M059J (cell line): ENCODE measurements around the gene EPB41L2. TPM values are rescaled to one million over a fixed set of nuclear protein-coding genes. Genes with fewer than 3 reads are reported as not detected.

Experiments used
- DNase-seq: peaks from one replicate; pipeline ENCODE4 v3.0.0-alpha.2; 2012; ENCODE audit warnings: low read depth
- total RNA-seq: library from RNA; depleted of rRNA; stranded (reverse); fragments of >200 nt; shearing (Covaris generic); gene quantifications from 2 replicates; pipeline ENCODE4 v1.2.3, GENCODE V29; 2014

Gene EPB41L2
- total RNA-seq, 1 experiment from 2014 or later: 43.0 TPM

DNA sequence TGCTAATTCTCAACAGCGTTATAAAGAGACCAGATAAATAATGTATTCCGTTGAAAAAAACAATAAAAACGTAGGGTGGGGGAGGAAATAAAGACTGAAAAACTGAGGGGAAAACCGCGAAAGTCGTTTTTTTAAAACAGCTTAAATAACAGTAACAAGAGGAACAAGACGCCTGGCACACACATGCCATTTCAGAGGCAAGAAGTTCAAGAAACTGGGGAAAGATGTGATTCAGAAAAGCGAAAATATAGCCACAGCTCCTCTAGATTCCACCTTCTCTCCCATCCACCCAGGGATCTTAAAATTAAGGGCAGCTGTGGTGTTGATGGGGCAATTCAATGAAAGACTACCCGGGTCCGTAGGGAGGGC is 1.3 kb downstream of the EPB41L2 start:
- DNase-seq: peak; percentile 36

DNA sequence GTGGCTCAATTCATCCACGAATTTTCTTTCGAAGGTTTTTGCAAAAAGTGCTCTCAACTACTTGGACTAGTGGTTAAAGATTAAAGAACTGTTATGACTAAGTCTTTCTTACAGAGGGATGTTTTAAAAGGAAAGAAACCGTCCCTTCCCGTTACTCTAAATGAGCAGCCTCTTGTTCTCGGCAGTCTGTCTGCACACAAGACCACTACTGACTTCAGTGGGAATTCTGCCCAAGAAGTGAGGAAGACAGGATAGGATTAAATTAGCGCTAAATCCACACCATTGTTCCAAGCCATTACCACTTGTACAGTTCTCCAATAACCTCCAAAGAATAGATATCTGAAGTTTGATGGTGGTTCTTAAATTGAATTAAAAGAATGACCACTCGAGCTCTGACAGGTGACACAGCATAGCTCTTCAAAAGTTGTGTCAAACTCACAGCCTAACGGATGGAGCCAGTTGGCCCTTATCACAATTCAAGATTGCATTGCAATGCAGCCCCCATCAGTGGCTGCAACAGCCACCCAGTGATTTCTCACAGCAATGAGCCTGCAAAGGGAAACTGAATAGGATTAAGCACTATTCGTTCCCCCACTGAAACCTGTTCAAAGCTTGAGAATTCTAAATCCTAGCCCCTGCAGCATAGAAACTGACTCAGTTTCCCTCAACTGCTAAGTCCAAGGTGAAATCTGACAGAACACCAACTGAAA is 1.8 kb downstream of the EPB41L2 start:
- peak; percentile 63 for DNase-seq

DNA sequence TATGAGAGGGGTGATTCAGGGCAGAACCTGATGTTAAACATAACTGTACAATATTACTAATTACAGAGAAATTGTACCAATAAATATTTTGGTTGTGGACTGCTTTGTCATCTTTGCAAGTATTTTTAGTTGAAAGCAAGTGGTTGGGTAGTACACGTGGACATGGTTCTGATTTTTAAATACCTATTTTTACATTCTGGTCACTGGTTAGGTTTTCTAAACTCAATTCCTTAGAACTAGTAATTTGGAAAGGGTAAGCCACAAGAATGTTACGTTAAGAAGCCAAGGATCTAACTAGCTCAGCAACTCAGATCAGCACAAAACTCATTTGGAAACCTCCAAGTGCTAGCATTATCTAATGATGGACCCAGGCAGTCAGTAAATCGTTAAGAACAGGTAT is 2.7 kb downstream of the EPB41L2 start:
- peak; percentile 72 for DNase-seq

DNA sequence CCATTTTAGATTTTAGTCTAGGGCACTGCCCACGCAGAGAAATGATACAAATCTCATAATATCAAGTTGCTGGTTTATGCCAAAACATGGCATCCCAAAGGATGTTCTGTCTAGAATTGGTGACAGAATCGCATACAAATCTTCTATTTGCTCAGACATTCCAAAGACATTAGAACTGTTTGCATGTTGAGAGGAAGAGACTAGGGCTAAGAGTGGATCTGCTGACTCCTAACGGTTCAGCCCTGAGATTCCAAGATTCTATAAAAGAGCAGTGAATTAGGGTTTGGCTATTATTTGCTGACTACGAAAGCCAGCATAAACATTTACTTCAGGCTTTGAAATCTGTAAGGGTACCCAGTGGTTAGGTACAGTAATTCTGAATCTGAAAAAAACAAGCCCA is 3.6 kb downstream of the EPB41L2 start:
- DNase-seq: peak; percentile 65

DNA sequence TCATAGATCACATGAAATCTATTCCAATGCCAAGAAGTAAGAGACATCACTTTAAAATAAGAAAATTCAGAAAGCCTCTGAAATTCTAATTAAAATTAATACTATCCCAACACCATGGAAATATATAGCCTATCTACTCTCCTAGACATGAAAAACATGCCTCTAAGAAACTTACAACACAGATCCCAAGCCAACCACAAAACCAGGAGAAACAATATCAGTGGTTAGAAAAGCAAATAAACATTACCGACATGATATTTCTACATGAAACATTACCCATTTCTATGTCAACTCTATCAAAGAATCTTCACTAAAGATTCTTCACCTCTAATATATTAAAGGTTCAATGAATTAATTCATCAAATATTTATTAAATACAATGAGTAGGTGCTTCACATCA is 4.8 kb downstream of the EPB41L2 start:
- DNase-seq: peak; percentile 68

DNA sequence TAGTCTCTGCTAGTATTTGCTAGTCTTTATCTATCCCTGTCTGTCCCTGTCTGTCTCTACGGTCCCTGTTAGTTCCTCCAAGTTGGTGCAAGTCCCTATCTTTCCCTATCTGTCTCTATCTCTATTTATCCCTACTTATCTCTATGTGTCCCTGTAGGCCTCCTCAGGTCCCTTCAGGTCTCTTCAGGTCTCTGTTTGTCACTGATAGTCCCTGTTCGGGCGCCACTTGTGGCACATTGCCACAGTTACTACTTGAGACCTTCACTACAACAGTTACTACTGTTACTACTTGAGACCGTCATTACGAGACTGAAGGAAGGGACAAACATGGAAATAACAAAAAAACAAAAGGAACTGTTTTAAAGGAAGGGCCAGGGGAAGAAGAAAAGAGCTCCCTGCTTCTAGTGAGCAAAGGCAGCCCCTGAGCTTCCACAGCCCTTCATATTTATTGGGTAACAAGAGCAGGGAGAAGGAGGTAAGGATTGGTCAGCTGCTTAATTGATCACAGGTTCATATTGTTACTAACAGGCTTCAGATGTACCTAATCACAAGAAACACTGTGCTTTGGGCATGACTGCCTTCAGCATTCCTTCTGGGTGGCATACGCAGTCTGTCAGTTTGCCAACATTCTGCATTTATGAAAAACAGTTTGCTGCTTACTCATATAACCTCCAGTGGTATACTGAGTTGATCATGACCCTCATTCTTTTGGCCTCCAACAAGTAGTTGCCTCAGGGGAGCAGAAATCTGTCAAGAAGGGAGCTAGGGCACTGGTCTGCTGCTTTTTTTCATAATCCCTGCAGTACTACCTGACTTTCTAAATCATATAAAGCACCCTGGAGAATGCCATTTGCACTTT is 8.4 kb downstream of the EPB41L2 start:
- peak; percentile 95 for DNase-seq

DNA sequence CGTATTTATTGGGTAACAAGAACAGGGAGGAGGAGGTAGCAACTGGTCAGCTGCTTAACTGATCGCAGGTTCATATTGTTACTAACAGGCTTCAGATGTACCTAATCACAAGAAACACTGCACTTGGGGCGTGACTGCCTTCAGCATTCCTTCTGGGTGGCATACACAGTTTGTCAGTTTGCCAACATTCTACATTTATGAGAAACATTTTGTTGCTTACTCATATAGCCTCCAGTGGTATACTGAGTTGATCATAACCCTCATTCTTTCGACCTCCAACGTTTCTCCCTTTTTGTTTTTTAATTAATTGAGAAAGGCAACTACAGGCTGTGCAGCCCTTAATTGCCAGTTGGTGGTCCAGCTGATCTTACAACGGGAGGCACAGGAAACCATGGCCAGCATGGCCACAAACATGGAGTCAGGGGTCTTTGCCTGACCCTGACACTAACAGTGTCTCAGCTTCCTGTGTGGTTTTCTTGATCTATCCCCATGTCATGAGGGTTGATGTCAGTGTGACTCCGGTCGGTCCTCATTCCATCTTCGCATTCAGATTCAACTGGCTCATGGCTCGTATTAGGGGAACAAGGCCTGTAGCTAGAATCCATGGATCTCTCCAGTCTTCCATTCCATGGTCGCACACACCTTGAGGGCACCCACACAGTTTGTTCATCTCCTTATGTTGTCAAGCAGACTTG is 9.4 kb downstream of the EPB41L2 start:
- peak; percentile 85 for DNase-seq

DNA sequence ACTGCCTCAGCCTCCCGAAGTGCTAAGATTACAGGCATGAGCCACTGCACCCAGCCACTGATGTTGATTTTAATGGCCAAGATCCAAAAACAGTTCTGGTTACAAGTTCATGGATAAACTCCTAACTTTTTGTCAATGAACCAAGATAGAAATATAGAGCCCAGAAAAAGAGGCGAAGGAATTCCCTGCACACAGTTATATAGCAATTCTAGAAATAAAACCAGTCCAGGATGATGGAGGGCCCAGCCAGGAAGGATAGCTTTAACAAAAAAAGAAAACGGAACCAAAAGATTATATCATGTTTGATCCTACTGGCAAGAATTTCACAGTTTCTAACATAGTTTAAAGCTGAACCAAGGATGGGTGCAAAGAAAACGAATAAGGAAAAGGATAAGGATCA is 10.9 kb downstream of the EPB41L2 start:
- DNase-seq: peak; percentile 31

DNA sequence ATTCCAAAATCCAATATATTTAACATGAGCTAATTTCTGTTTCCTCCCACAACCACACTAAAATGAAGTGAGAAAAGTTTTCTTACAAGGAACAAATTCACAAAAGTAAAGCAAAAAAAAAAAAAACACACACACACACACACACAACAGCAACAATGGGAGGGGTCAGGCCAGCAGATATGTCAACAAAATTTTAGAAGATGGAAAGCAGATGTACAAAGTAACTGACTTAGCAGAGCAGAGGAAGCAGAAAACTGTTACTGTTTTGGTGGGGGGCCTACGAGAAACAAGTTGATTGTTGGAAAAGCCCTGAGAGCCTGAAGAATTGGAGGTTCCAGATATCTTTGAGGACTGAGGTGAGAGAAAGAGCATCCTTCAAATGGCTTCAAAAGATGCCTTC is 11.7 kb downstream of the EPB41L2 start:
- no peak for DNase-seq

DNA sequence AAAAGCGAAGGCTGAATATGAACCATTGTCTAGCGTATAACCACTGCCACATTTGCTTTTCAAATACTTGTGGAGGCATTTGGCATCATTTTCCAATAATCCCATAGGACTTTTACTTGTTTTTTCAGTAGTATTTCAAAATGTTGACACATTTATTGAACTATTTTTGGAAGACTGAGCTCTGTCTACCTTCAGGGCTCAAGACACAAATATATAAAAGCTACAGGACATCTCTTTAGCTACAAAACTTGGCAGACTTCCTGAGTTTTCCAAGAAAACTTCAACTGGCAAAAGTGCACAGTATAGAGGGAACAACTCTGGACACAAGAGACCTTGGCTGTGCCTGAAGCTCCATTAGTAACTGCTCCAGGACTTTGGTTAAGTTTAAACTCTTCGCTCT is 13.4 kb downstream of the EPB41L2 start:
- no peak for DNase-seq

DNA sequence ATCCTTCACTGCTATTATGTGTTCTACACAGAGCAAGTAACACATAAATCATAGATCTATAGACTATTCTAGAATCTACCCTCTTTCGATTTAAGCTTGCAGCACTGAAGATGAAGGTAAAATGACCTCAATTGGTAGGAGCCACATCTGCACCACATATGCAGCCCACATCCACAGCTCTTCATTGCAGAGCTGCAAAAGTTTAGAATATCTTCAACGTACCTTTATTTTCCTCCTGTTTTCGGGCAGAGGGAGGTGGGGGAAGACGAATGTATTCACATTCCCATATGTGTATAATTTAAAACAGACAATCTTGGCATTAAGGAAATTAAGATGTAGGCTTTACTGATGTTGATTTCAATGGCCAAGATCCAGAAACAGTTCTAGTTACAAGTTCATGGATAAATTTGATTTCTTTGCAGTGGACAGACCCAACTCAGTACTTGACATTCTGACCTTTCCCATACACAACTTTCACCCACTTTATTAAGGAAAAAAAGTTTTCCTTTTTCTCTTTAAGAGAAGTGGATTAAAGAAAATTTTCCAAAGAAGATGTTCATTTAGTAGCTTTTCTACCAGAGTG is 14.0 kb downstream of the EPB41L2 start:
- no peak for DNase-seq

DNA sequence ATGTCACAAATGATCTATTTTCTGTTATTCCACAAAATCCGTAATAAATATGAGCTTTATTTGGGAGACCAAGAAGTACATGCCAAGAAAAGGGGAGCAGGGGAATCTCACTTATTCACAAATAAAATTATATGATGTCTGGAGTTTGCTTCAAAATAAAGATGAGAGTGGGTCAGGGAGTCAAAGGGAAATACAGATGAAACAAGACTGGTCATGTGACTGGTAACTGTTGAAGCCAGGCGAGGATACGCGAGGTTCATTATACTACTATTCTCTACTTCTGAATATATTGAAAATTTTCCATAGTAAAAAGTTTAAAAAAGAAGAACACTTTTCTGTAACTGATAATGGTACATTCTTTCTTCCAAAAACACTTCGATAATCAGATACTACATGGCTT is 14.6 kb downstream of the EPB41L2 start:
- DNase-seq: no peak

DNA sequence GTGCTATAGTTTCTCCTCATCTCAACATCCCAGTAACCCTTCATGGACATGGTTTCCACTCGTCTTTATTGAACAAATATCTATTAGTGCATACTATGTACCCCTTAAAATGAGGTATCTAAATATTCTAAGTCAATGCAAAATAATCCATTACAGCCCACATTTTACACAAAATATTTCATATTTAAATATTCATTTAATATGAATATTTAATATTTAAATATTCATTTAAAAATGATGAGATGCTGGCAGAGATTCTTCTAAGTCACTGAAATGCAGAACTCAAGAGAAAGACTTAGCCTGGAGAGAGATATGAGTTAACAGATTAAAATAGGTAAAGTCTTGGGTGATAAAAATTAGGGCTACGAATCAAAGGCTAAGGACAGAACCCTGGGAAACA is 17.9 kb downstream of the EPB41L2 start:
- DNase-seq: no peak

DNA sequence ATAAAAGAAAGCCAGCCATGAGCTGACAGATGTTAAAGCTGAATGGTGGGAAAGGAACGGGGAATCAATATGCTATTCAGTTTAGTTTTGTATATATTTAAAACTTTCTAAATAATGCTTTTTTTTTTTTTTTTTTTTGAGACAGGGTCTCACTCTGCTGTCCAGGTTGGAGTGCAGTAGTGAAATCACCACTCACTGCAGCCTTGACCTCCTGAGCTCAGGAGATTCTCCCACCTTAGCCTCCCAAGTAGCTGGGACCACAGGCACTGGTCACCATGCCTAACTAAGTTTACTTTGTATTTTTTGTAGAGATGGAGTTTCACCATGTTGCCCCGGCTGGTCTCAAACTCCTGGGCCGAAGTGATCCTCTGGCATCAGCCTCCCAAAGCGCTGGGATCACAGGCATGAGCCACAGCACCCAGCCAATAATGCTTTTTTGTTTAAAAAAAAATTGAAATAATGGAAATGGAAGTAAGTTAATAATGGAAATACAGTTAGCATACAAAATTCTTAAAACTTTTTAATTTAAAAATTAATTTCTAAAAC is 19.1 kb downstream of the EPB41L2 start:
- DNase-seq: no peak

DNA sequence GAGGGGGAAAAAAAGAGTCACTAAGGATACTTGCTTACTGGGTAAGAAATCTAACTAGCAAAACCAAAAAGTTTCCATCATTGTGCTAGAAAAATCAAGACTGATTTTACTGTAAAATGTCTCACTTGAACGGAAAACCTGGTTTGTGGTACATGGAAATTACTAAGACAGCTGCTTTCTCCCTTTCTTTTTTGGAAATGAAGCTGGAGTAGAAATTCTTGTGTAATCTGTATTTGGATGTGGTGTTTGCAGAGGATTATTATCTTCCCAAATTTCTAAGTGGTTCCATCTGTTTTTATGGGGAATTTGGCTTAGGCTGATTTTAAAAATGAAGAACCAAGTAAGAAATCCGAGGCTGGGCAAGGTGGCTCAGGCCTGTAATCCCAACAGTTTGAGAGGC is 20.4 kb downstream of the EPB41L2 start:
- DNase-seq: no peak

DNA sequence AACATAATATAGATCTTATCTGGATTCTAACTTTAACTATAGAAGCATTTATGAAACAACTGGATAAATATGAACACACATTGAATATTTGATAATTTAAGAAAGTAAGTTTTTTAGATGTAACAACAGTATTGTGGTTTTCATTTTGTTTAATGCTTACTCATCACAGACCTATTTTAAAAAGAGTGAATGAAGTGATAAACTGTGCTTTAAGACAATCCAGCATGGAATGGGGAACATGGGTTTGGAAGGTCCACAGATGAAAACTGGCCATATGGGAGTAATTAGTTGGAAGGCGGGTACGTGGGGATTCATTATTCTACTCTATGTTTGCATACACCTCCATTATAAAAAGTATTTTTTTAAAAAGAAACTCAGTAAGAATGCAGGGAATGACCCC is 21.2 kb downstream of the EPB41L2 start:
- no peak for DNase-seq

DNA sequence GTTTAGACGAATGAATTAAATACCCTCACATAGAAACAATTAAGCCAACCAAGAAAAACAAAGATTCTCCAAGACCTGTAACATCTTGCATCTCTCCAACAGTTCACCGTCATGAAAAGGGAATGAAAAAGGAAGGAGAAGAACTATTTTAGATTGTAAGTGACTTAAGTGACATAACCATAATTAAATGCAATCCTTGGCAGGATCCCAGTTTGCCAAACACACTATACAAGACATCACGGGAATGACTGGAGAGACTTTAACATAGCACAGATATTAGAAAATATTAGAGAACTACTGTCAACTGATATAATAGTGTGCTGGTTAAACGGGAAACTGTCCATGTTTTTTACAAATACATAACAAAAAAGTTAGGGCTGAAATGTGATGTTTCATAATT is 22.2 kb downstream of the EPB41L2 start:
- DNase-seq: no peak

DNA sequence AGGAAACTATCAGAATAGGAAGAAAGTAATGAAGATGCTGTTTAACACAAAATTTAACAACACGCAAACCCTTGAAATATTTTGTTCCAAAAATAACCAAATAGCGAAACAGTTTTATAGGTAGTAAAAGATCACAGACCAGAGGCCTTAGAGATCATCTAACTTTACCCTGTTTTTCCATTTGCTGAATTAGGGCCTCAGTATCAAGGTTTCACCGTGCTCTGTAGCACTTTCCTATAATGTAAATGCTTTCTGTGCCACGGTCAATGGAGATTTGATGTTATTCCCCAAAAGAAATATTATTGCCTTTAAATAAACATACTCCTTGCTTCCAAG is 23.7 kb downstream of the EPB41L2 start:
- no peak for DNase-seq

DNA sequence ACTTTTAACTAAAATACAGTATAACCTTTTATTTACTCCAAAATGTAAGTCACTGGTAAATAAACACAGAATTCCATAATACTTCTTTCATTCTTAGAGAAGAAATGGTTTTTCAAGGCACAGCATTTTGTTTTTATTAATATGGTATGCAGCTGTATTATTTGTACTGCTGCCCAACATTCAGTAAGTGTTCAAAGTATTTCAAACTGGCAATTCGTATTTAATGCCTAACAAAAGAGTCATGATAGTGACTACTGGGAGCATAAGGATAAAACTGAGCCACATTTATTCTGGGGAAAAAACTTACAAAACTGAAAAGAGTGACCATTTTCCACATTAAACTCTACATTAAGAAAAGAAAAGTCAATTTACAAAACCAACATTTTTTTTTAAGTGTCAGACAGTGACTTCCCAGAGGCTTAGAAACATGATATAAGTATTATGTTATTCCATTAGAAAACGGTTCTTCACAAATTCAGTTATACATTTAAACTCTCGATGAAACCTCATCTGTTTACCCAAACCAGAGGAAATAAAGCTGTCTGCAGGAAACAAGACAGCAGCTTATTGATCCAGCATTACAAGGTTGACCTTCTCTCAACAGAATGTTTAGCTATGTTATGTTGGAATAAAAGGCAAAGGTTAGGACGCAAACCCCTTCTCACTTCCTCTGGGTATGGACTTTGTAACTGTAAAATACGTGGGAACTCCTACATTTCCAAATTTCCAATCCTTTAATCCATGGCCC is 24.3 kb downstream of the EPB41L2 start:
- DNase-seq: no peak

DNA sequence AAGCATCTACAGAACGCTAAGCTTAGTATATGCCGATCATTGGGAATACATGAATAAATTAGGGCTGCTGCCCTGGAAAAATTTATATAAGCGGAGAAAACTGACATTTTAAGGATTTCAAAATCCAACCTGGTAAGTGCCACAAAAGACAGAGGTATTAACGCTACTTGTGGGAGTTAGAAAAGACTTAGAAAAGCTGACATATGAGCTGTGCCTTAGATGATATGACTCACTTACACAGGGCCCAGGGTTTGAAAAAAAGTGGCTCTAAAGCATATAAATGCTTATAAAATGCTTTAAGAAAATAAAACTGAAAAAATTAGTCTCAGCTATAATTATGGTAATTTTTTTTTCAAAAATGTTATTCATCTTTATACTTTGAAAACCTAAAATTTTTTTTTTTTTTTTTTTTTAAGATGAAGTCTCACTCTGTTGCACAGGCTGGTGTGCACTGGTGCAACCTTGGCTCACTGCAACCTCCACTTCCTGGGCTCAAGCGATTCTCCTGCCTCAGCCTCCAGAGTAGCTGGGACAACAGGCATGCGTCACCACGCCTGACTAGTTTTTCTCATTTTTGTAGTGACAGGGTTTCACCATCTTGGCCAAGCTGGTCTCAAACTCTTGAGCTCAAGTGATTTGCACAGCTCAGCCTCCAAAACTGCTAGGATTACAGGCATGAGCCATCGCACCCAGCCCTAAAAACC is 25.7 kb downstream of the EPB41L2 start:
- no peak for DNase-seq

DNA sequence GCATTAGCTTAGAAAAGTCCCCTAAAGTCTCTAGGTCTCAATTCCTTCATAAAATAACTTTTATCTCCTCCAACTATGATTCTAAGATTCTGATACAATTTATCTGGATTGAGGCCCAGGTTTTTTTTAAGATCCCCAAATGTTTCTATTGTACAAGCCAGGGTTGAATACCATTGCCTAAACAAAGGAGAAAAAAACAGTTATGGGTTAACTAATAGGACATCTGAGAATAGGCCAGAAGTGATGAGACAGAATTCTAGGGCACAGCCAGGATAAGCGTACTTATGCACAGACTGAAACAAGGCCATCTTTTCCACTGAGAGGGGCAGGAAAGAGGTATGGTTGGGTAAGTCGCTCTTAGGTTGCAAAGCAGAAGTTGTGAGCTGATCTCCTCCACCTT is 26.4 kb downstream of the EPB41L2 start:
- DNase-seq: no peak
